T-cell (primary cell): Measurements from ENCODE around the gene CNGB1. TPM values are rescaled to one million over a fixed set of nuclear protein-coding genes. Genes with fewer than 3 reads are reported as not detected.

Experiments used
- ATAC-seq, 4 experiments: fragments of 200-7000 bp in 3 of 4; fragments of 150-1000 bp in 1 of 4; cut with Tn5 transposase; replicated peaks in 1 of 4; 1 replicate in 3 of 4; 2 replicates in 1 of 4; pipeline ENCODE4 v1.10.0; 2021; ENCODE audit warnings: moderate library complexity in 3 of 4, mild to moderate bottlenecking in 2 of 4, moderate number of reproducible peaks in 1 of 4
- CTCF ChIA-PET, 2 donors: fragments of 300-600 bp; sonication (Branson Sonifier 250); formaldehyde crosslinking; loops; one replicate each; lab custom pipeline; 2022; ENCODE audit warnings: antibody characterized with exemption in 2 of 2; lab: Charles Lee
- POLR2A ChIA-PET, 2 donors: fragments of 300-600 bp; sonication (Branson Sonifier 250); formaldehyde crosslinking; loops; one replicate each; lab custom pipeline; 2022; ENCODE audit warnings: antibody characterized with exemption in 2 of 2; lab: Charles Lee
- DNase-seq, 35 experiments: peaks; one replicate each; pipeline versions ENCODE4 v3.0.0 to v3.0.0-alpha.2; 2013 to 2023
- H3K27ac ChIP-seq: one replicate; pipeline ENCODE4 v1.5.1; 2013; ENCODE audit warnings: low read length
- H3K27me3 ChIP-seq, 2 experiments: replicated peaks in 1 of 2; 1 replicate in 1 of 2; 2 replicates in 1 of 2; pipeline versions ENCODE4 v1.6.1 to v1.7.0; 2013; ENCODE audit warnings: low read length in 1 of 2, mixed read lengths in 1 of 2; ENCODE audit not compliant: control insufficient read depth in 2 of 2, insufficient read depth in 2 of 2; ENCODE audit errors: extremely low read depth in 1 of 2
- H3K36me3 ChIP-seq, 2 donors: 1 replicate in 1 of 2; 2 replicates in 1 of 2; pipeline versions ENCODE4 v1.6.1 to v1.7.0; 2013; ENCODE audit warnings: low read length in 1 of 2; ENCODE audit not compliant: control insufficient read depth in 2 of 2, insufficient read depth in 1 of 2; ENCODE audit errors: extremely low read depth in 1 of 2
- H3K4me1 ChIP-seq, 2 experiments: 1 replicate in 1 of 2; 2 replicates in 1 of 2; pipeline versions ENCODE4 v1.6.1 to v1.7.0; 2013; ENCODE audit warnings: low read length in 2 of 2, mixed read lengths in 1 of 2; ENCODE audit not compliant: insufficient read depth in 2 of 2, control insufficient read depth in 1 of 2; ENCODE audit errors: extremely low read depth in 1 of 2
- H3K4me3 ChIP-seq, 2 donors: 1 replicate in 1 of 2; 2 replicates in 1 of 2; pipeline versions ENCODE4 v1.5.1 to v1.7.0; 2013; ENCODE audit warnings: mild to moderate bottlenecking in 2 of 2, low read length in 1 of 2, moderate library complexity in 1 of 2; ENCODE audit not compliant: control insufficient read depth in 1 of 2; ENCODE audit errors: extremely low read depth in 1 of 2
- H3K9me3 ChIP-seq: 2 replicates; pipeline ENCODE4 v1.7.0; 2013
- H3K27ac Mint-ChIP-seq, 2 donors: one replicate each; pipeline ENCODE4 v1.8.0; 2020 to 2021; ENCODE audit warnings: mild to moderate bottlenecking in 2 of 2, mixed read lengths in 2 of 2
- H3K27me3 Mint-ChIP-seq, 2 donors: one replicate each; pipeline ENCODE4 v1.8.0; 2021 to 2022; ENCODE audit warnings: mixed read lengths in 2 of 2
- H3K36me3 Mint-ChIP-seq: one replicate; pipeline ENCODE4 v1.8.0; 2021; ENCODE audit warnings: mixed read lengths
- H3K4me1 Mint-ChIP-seq, 3 donors: one replicate each; pipeline ENCODE4 v1.8.0; 2020 to 2022; ENCODE audit warnings: mixed read lengths in 3 of 3, mild to moderate bottlenecking in 1 of 3
- H3K4me3 Mint-ChIP-seq, 3 donors: one replicate each; pipeline ENCODE4 v1.8.0; 2020 to 2022; ENCODE audit warnings: mild to moderate bottlenecking in 3 of 3, mixed read lengths in 3 of 3, moderate library complexity in 3 of 3
- H3K9me3 Mint-ChIP-seq, 3 donors: one replicate each; pipeline ENCODE4 v1.8.0; 2020 to 2022; ENCODE audit warnings: mixed read lengths in 3 of 3
- WGBS: methylation state at CpG from one replicate; pipeline ENCODE4 v1.1.5; 2013; ENCODE audit warnings: missing lambda C conversion rate; ENCODE audit not compliant: insufficient coverage; 5-methylcytosine and 5-hydroxymethylcytosine counted together
- total RNA-seq, 35 experiments: library from RNA in 6 of 35; stranded (reverse) in 6 of 35; fragments of 120-200 nt in 1 of 35; gene quantifications; one replicate each; pipeline versions ENCODE4 v1.2.1 to v1.2.4 and lab custom pipeline; 2013 to 2026

Gene CNGB1
- total RNA-seq, 5 donors from 2014 or later (not counting 1 experiment from before 2014, with no cell fraction given) = not detected

- 81% methylated on average over 9 of the region's 11 CpGs for WGBS
- peaks cover 13 to 21% of the 10 kb centered on the region in 2 donors for H3K27me3 Mint-ChIP-seq
Measured at GRCh38 chr16:57900796-57901479, 70.0 kb downstream of the CNGB1 start.

GRCh38 chr16:57899771-57900661 is 70.9 kb downstream of the CNGB1 start:
- Histone ChIP-seq H3K4me3 (no peak overlapping the region), H3K27ac (no peak overlapping the region), H3K27me3 (peaks cover 0 to 31% of the 10 kb centered on the region in 2 experiments), H3K9me3 (no peaks in the 10 kb centered on the region), H3K4me1 (peaks cover 0 to 5% of the 10 kb centered on the region in 2 experiments), H3K36me3 (no peaks in the 10 kb centered on the region)
- POLR2A ChIA-PET = no interaction called here
- 48% methylated on average over 8 of the region's 12 CpGs for WGBS
- CTCF ChIA-PET = interaction anchor here (0.7 to 2.2 kb wide), 10 partner anchors 70 to 856 kb away, joined by 3 to 9 read pairs (median 3); partner anchors contain the start of gene USB1 (in 1 of the 2)
- no peak overlapping the region for H3K4me3 Mint-ChIP-seq
- no peaks in the 10 kb centered on the region for H3K36me3 Mint-ChIP-seq
- H3K27ac Mint-ChIP-seq = no peak overlapping the region
- DNase-seq (peak; percentile 45 to 88 (median 71)), ATAC-seq (peak; percentile 73 to 82 (median 77))
- no peaks in the 10 kb centered on the region for H3K9me3 Mint-ChIP-seq
- H3K27me3 Mint-ChIP-seq = peaks cover 13 to 21% of the 10 kb centered on the region in 2 donors
- H3K4me1 Mint-ChIP-seq = peaks cover 0 to 4% (median 1%) of the 10 kb centered on the region in 3 donors

More at GRCh38 chr16:57900796-57901479, 70.0 kb downstream of the CNGB1 start:
- ATAC-seq = no peak
- Histone ChIP-seq H3K4me3 (no peak overlapping the region), H3K9me3 (no peaks in the 10 kb centered on the region), H3K27me3 (peaks cover 0 to 33% of the 10 kb centered on the region in 2 experiments), H3K36me3 (no peaks in the 10 kb centered on the region), H3K27ac (no peak overlapping the region), H3K4me1 (peaks cover 0 to 5% of the 10 kb centered on the region in 2 experiments)
- no peak overlapping the region for H3K27ac Mint-ChIP-seq
- peaks cover 0 to 4% (median 0%) of the 10 kb centered on the region in 3 donors for H3K4me1 Mint-ChIP-seq
- no peaks in the 10 kb centered on the region for H3K36me3 Mint-ChIP-seq
- ChIA-PET CTCF (interaction anchor here (0.5 to 1.1 kb wide), 5 partner anchors 70 to 1026 kb away, joined by 3 to 6 read pairs (median 3); no protein-coding TSS in a partner anchor), POLR2A (no interaction called here)
- no peaks in the 10 kb centered on the region for H3K9me3 Mint-ChIP-seq
- no peak overlapping the region for H3K4me3 Mint-ChIP-seq
- DNase-seq = no peak

GRCh38 chr16:57898961-57899360 is 72.0 kb downstream of the CNGB1 start:
- Mint-ChIP-seq H3K4me1 (peaks cover 8 to 13% (median 12%) of the 10 kb centered on the region in 3 donors), H3K27me3 (peaks cover 16 to 19% of the 10 kb centered on the region in 2 donors), H3K4me3 (no peak overlapping the region), H3K36me3 (no peaks in the 10 kb centered on the region), H3K27ac (no peak overlapping the region), H3K9me3 (no peaks in the 10 kb centered on the region)
- Histone ChIP-seq H3K9me3 (no peaks in the 10 kb centered on the region), H3K36me3 (no peaks in the 10 kb centered on the region), H3K27ac (no peak overlapping the region), H3K4me1 (peaks cover 0 to 7% of the 10 kb centered on the region in 2 experiments), H3K4me3 (no peak overlapping the region), H3K27me3 (peaks cover 0 to 23% of the 10 kb centered on the region in 2 experiments)
- no peak for ATAC-seq
- DNase-seq = no peak
- 100% methylated on average over 1 of the region's 5 CpGs for WGBS
- CTCF ChIA-PET = interaction anchor here (0.5 to 2.2 kb wide), 11 partner anchors 9 to 585 kb away, joined by 3 to 9 read pairs (median 3); partner anchors contain the start of gene USB1 (in 1 of the 2)
- POLR2A ChIA-PET = interaction anchor here in 1 of 2 donors (0.7 kb wide), 1 partner anchor 33 kb away, joined by 3 read pairs; no protein-coding TSS in a partner anchor

GRCh38 chr16:57897996-57898395 is 72.9 kb downstream of the CNGB1 start:
- ATAC-seq (no peak), DNase-seq (no peak)
- Histone ChIP-seq H3K9me3 (no peaks in the 10 kb centered on the region), H3K27me3 (peaks cover 0 to 14% of the 10 kb centered on the region in 2 experiments), H3K27ac (no peak overlapping the region), H3K4me1 (peaks cover 0 to 7% of the 10 kb centered on the region in 2 experiments), H3K36me3 (no peaks in the 10 kb centered on the region), H3K4me3 (no peak overlapping the region)
- Mint-ChIP-seq H3K27ac (no peak overlapping the region), H3K9me3 (no peaks in the 10 kb centered on the region), H3K36me3 (no peaks in the 10 kb centered on the region), H3K27me3 (peaks cover 14 to 15% of the 10 kb centered on the region in 2 donors), H3K4me3 (no peak overlapping the region), H3K4me1 (peaks cover 8 to 15% (median 14%) of the 10 kb centered on the region in 3 donors)
- 90% methylated on average over 2 of the region's 4 CpGs for WGBS
- ChIA-PET POLR2A (no interaction called here), CTCF (interaction anchor here in 1 of 2 donors (2.2 kb wide), 1 partner anchor 104 kb away, joined by 9 read pairs; the partner anchor contains the start of gene USB1)

- Histone ChIP-seq H3K36me3 (no peaks in the 10 kb centered on the region), H3K27ac (no peak overlapping the region), H3K9me3 (no peaks in the 10 kb centered on the region), H3K4me1 (peaks cover 0 to 8% of the 10 kb centered on the region in 2 experiments), H3K27me3 (peaks cover 0 to 12% of the 10 kb centered on the region in 2 experiments), H3K4me3 (no peak overlapping the region)
- ChIA-PET CTCF (no interaction called here), POLR2A (no interaction called here)
- ATAC-seq (no peak), DNase-seq (no peak)
- WGBS = 88% methylated on average over 9 of the region's 18 CpGs
- Mint-ChIP-seq H3K9me3 (no peaks in the 10 kb centered on the region), H3K27ac (no peak overlapping the region), H3K4me1 (peaks cover 8 to 15% (median 14%) of the 10 kb centered on the region in 3 donors), H3K4me3 (no peak overlapping the region), H3K36me3 (no peaks in the 10 kb centered on the region), H3K27me3 (peaks cover 17 to 18% of the 10 kb centered on the region in 2 donors)
Measured at GRCh38 chr16:57897053-57897784, 73.7 kb downstream of the CNGB1 start.
